Prostate gland (tissue), 2 donors: ENCODE data around the gene LUC7L3. TPM values are rescaled to one million over a fixed set of nuclear protein-coding genes. Genes with fewer than 3 reads are reported as not detected.

Source experiments
- DNase-seq: peaks from one replicate; pipeline ENCODE4 v3.0.0-alpha.2; 2019; ENCODE audit warnings: low spot score
- H3K27ac ChIP-seq, 2 donors: fragments of 200-600 bp; sonication (generic); 2 replicates each; pipeline ENCODE4 v1.5.1; 2017 to 2019
- H3K27me3 ChIP-seq: fragments of 200-600 bp; sonication (generic); replicated peaks from 2 replicates; pipeline ENCODE4 v1.5.1; 2019; ENCODE audit not compliant: insufficient read depth
- H3K36me3 ChIP-seq, 2 donors: fragments of 200-600 bp; sonication (generic); 1 replicate in 1 of 2; 2 replicates in 1 of 2; pipeline versions ENCODE4 v1.5.1 to v1.8.1; 2017 to 2019
- H3K4me1 ChIP-seq: fragments of 200-600 bp; sonication (generic); replicated peaks from 2 replicates; pipeline ENCODE4 v1.5.1; 2019
- H3K4me3 ChIP-seq, 2 donors: fragments of 200-600 bp; sonication (generic); 2 replicates each; pipeline ENCODE4 v1.5.1; 2017 to 2019
- H3K9me3 ChIP-seq: fragments of 200-600 bp; sonication (generic); 2 replicates; pipeline ENCODE4 v1.5.1; 2017
- CTCF ChIP-seq, 4 experiments: fragments of 200-600 bp in 2 of 4; fragments of 450-650 bp in 2 of 4; sonication (generic) in 2 of 4; IDR thresholded peaks; 1 replicate in 3 of 4; 2 replicates in 1 of 4; pipeline ENCODE4 v1.5.1; 2016 to 2019; ENCODE audit warnings: antibody characterized with exemption in 4 of 4, mild to moderate bottlenecking in 2 of 4, moderate library complexity in 2 of 4
- POLR2A ChIP-seq: fragments of 450-650 bp; IDR thresholded peaks from one replicate; pipeline ENCODE4 v1.6.1; 2016; ENCODE audit warnings: antibody characterized with exemption, mild to moderate bottlenecking
- POLR2AphosphoS5 ChIP-seq: sonication (generic); formaldehyde crosslinking; IDR thresholded peaks from one replicate; pipeline ENCODE4 v1.6.1; 2017; ENCODE audit warnings: antibody characterized with exemption
- WGBS: methylation state at CpG from one replicate; pipeline ENCODE4 v1.1.5; 2018; 5-methylcytosine and 5-hydroxymethylcytosine counted together
- intact Hi-C: fragments of 100-400 bp; cut with DNase I; formaldehyde crosslinking; loops from one replicate; pipeline ENCODE4 v1.14.2; 2022
- total RNA-seq, 2 donors: library from RNA; depleted of rRNA; stranded (reverse); fragments of >200 nt; gene quantifications; one replicate each; pipeline ENCODE4 v1.1.0, GENCODE V29; 2016

Gene LUC7L3
- total RNA-seq, 2 donors from 2014 or later, result 45.4 to 234 TPM

DNA sequence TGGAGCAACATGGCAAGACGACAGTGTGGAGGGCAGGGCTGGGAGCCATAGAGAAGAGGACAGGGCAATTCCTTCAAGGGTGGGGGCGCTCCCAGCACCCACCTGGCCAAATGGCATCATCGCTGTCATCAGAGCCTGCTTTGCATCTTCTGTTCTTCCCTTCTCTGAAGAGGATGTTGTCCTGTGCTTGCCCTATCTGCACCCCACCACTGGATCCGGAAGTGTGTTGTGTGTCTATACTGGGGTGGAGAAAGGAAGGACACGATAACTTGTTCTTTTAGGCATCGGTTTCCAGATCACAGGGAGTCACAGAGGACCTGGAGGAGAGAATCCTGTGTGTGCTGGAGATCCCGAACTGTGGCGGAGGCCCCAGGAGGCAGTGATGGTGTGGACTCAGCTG, 73.6 kb downstream of the LUC7L3 start:
- Histone ChIP-seq H3K27ac (no peak overlapping the region), H3K4me1 (no peaks in the 10 kb centered on the region), H3K9me3 (no peaks in the 10 kb centered on the region), H3K27me3 (no peaks in the 10 kb centered on the region), H3K4me3 (no peak overlapping the region), H3K36me3 (no peaks in the 10 kb centered on the region)
- DNase-seq, result no peak
- TF ChIP-seq POLR2A, result no peak
- whole genome bisulfite sequencing, result 97% methylated on average over 8 of the region's 8 CpGs
- intact Hi-C loops, result no loop called here

- H3K36me3 ChIP-seq, result no peaks in the 10 kb centered on the region
- H3K9me3 ChIP-seq, result no peaks in the 10 kb centered on the region
- intact Hi-C loops, result no loop called here
- no peaks in the 10 kb centered on the region for H3K4me1 ChIP-seq
- WGBS, result 94% methylated on average over 6 of the region's 6 CpGs
- no peak overlapping the region for H3K27ac ChIP-seq
- H3K4me3 ChIP-seq, result no peak overlapping the region
- H3K27me3 ChIP-seq, result no peaks in the 10 kb centered on the region
- DNase-seq, result no peak
- TF ChIP-seq POLR2A, result no peak
- TF ChIP-seq CTCF (IDR thresholded peaks at IDR 0.05), result no peak
- no peak for TF ChIP-seq POLR2AphosphoS5
Measured at GRCh38 chr17:50794361-50794760, 75.0 kb downstream of the LUC7L3 start.

GRCh38 chr17:50797135-50797810, 77.9 kb downstream of the LUC7L3 start:
- Histone ChIP-seq H3K4me1 (no peaks in the 10 kb centered on the region), H3K27me3 (no peaks in the 10 kb centered on the region), H3K4me3 (no peak overlapping the region), H3K36me3 (no peaks in the 10 kb centered on the region), H3K9me3 (no peaks in the 10 kb centered on the region), H3K27ac (no peak overlapping the region)
- TF ChIP-seq POLR2AphosphoS5 (no peak), CTCF (IDR thresholded peaks at IDR 0.05) (no peak), POLR2A (no peak)
- 36% methylated on average over 11 of the region's 11 CpGs for WGBS
- DNase-seq, result no peak
- intact Hi-C loops, result no loop called here

GRCh38 chr17:50798424-50799288, 79.3 kb downstream of the LUC7L3 start:
- Histone ChIP-seq H3K4me1 (no peaks in the 10 kb centered on the region), H3K27ac (no peak overlapping the region), H3K9me3 (no peaks in the 10 kb centered on the region), H3K27me3 (no peaks in the 10 kb centered on the region), H3K36me3 (no peaks in the 10 kb centered on the region), H3K4me3 (no peak overlapping the region)
- 82% methylated on average over 19 of the region's 19 CpGs for WGBS
- TF ChIP-seq CTCF (IDR thresholded peaks at IDR 0.05) (no peak), POLR2AphosphoS5 (peak; percentile 25), POLR2A (no peak)
- peak; percentile 47 for DNase-seq
- intact Hi-C loops, result no loop called here

DNA sequence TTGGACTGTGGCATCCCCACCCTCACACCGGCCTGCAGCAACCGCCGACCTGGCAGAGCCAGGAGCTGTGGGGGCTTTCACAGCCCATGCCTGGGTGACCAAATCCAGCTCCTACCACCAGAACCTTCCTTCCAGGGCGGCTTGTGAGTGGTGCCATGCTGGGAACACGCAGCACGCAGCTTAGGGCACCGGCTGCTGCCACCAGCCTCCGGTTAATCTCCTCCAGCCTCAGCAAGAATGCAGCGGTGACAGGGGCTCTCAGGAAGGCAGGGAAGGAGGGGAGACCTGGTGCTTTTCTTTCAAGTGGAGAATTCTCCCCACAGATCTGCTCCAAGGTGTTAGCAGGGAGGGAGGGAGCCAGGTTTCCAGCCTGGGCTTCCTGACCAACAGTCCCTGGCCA, 80.2 kb downstream of the LUC7L3 start:
- 89% methylated on average over 9 of the region's 9 CpGs for WGBS
- Histone ChIP-seq H3K27me3 (no peaks in the 10 kb centered on the region), H3K36me3 (no peaks in the 10 kb centered on the region), H3K9me3 (no peaks in the 10 kb centered on the region), H3K27ac (no peak overlapping the region), H3K4me1 (no peaks in the 10 kb centered on the region), H3K4me3 (no peak overlapping the region)
- intact Hi-C loops, result no loop called here
- TF ChIP-seq CTCF (IDR thresholded peaks at IDR 0.05) (no peak), POLR2A (no peak), POLR2AphosphoS5 (no peak)
- no peak for DNase-seq
